ENCODE data around the gene PEAK3. TPM values are rescaled to one million over a fixed set of nuclear protein-coding genes. Genes with fewer than 3 reads are reported as not detected.

PEAK3 gene
- total and polyA plus RNA-seq, 9 of the 15 experiments (the other 6 are each of a cell fraction or from before 2014, with no cell fraction given) = 0.07 to 0.40 TPM; not detected in 7

- ATAC-seq (peak; percentile 78), FAIRE-seq (peak; percentile 83), DNase-seq (ENCODE audit: extremely low read depth in 1 of 4, low spot score in 3 of 4) (peak; percentile 76 to 92 (median 83))
- peaks cover 10 to 72% of the 10 kb centered on the region in 2 experiments for H3K4me1 ChIP-seq (replicated peaks in 1 of 2; ENCODE audit: control insufficient read depth in 2 of 2, insufficient read depth in 2 of 2, low read length in 2 of 2)
- H3K27ac ChIP-seq (ENCODE audit: extremely low read depth, low read depth, low read length) = peak overlapping the region; percentile 94; the same call in 2 of the 3 replicates
- intact Hi-C loops (cut with micrococcal nuclease) (loop anchor here (1.0 kb wide), 1 partner anchor 37 kb away; the partner anchor contains the start of genes PLEKHJ1 and SF3A2), in situ Hi-C loops (cut with MboI) (loop anchor here (5.0 kb wide), 1 partner anchor 36 kb away; the partner anchor contains the start of genes PLEKHJ1 and SF3A2)
- peaks cover 47% of the 10 kb centered on the region for H4K20me1 ChIP-seq (replicated peaks; ENCODE audit: control insufficient read depth, insufficient read depth, low read length)
- 4% methylated on average over 39 of the region's 45 CpGs for WGBS (ENCODE audit: insufficient coverage, low coverage, missing lambda C conversion rate)
- peak overlapping the region; percentile 91 for H3K4me3 ChIP-seq
- peak overlapping the region; percentile 54 to 85 for H3K9ac ChIP-seq (ENCODE audit: insufficient read depth in 1 of 2, low read depth in 2 of 2, low read length in 2 of 2)
- BruUV-seq (replicated peaks) = no TSS peak
- peaks cover 34% of the 10 kb centered on the region for H3K36me3 ChIP-seq (ENCODE audit: control insufficient read depth, insufficient read depth, low read length)
- peak overlapping the region; percentile 89 for H3K4me2 ChIP-seq (ENCODE audit: insufficient read depth, low read length)
- H3K79me2 ChIP-seq (ENCODE audit: control insufficient read depth, insufficient read depth, low read length) = peaks cover 65% of the 10 kb centered on the region
- no peaks in the 10 kb centered on the region for H3K9me3 ChIP-seq (replicated peaks; ENCODE audit: control insufficient read depth, insufficient read depth, low read depth, low read length)
- H3K27me3 ChIP-seq (ENCODE audit: control insufficient read depth in 2 of 2, insufficient read depth in 2 of 2, low read length in 2 of 2) = no peaks in the 10 kb centered on the region
- ChIA-PET POLR2A (interaction anchor here (0.5 to 7.0 kb wide), 10 partner anchors 9 to 238 kb away, joined by 3 to 86 read pairs (median 5); partner anchors contain the start of genes AMH and PLEKHJ1), CTCF (ENCODE audit: low intra/inter-chr PET ratio) (interaction anchor here (0.8 to 1.2 kb wide), 3 partner anchors 37 to 118 kb away, joined by 4 to 6 read pairs (median 4); partner anchors contain the start of genes PLEKHJ1 and SF3A2)
- H3K9me1 ChIP-seq (ENCODE audit: control insufficient read depth, insufficient read depth, low read length) = peaks cover 5% of the 10 kb centered on the region
- H2AFZ ChIP-seq (ENCODE audit: low read depth, low read length) = no peak overlapping the region
- TF ChIP-seq THRA (IDR thresholded peaks at IDR 0.05) = no peak
- peak; percentile 98 for TF ChIP-seq POLR2AphosphoS2 (IDR thresholded peaks at IDR 0.05; ENCODE audit: low read length)
- TF ChIP-seq RB1 (IDR thresholded peaks at IDR 0.05; ENCODE audit: low read depth) = peak; percentile 93
- no peak for TF ChIP-seq CBX2 (IDR thresholded peaks at IDR 0.05; ENCODE audit: insufficient read depth, low read length, poor library complexity, severe bottlenecking)
- TF ChIP-seq EWSR1 (IDR thresholded peaks at IDR 0.05; ENCODE audit: borderline replicate concordance, low read depth, partially characterized antibody) = no peak
- TF ChIP-seq, protein P1, sequence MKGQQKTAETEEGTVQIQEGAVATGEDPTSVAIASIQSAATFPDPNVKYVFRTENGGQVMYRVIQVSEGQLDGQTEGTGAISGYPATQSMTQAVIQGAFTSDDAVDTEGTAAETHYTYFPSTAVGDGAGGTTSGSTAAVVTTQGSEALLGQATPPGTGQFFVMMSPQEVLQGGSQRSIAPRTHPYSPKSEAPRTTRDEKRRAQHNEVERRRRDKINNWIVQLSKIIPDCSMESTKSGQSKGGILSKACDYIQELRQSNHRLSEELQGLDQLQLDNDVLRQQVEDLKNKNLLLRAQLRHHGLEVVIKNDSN (CRISPR knock-in tag; IDR thresholded peaks at IDR 0.05) = 0 out of 2 replicates have a peak, but pooled peaks have one; percentile 34
- no peak for TF ChIP-seq E2F4 (CRISPR knock-in tag; IDR thresholded peaks at IDR 0.05; ENCODE audit: low read depth)
- TF ChIP-seq, protein P2, sequence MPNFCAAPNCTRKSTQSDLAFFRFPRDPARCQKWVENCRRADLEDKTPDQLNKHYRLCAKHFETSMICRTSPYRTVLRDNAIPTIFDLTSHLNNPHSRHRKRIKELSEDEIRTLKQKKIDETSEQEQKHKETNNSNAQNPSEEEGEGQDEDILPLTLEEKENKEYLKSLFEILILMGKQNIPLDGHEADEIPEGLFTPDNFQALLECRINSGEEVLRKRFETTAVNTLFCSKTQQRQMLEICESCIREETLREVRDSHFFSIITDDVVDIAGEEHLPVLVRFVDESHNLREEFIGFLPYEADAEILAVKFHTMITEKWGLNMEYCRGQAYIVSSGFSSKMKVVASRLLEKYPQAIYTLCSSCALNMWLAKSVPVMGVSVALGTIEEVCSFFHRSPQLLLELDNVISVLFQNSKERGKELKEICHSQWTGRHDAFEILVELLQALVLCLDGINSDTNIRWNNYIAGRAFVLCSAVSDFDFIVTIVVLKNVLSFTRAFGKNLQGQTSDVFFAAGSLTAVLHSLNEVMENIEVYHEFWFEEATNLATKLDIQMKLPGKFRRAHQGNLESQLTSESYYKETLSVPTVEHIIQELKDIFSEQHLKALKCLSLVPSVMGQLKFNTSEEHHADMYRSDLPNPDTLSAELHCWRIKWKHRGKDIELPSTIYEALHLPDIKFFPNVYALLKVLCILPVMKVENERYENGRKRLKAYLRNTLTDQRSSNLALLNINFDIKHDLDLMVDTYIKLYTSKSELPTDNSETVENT (CRISPR knock-in tag; IDR thresholded peaks at IDR 0.05) = peak; percentile 47; the same call in 1 of the 2 replicates
- TF ChIP-seq CBX5 (IDR thresholded peaks at IDR 0.05; ENCODE audit: borderline replicate concordance, low read depth) = no peak
- no peak for TF ChIP-seq SNAPC5 (CRISPR knock-in tag; IDR thresholded peaks at IDR 0.05)
- TF ChIP-seq ZNF639 (CRISPR knock-in tag; conservative IDR thresholded peaks at IDR 0.05 in 1 of 2, IDR thresholded peaks at IDR 0.05 in 1 of 2) = no peak
Measured at GRCh38 chr19:2273356-2274184, 8.4 kb downstream of the PEAK3 start.
